ENCODE data around the gene MUC2. TPM values are rescaled to one million over a fixed set of nuclear protein-coding genes. Genes with fewer than 3 reads are reported as not detected.

Gene MUC2
- total RNA-seq (2022; extraction: Qiagen RNA extraction): 0.08 to 0.38 TPM (median 0.22 TPM) in 5 replicates

GRCh38 chr11:1074244-1075221 lies at the start of gene MUC2:
Gene MUC2, plus strand, starts transcription at chr11:1074874.

GRCh38 chr11:1036303-1036923 lies 38.3 kb upstream of the MUC2 start, which contains the start of gene MUC6:
Gene MUC6, minus strand, starts transcription at chr11:1036718. Its CDS starts 63 bp downstream, at chr11:1036655.

Other genes starting within 250 kb of the MUC2 start
- gene CRACR2B, start 247.0 kb upstream of the MUC2 start, total RNA-seq (2022; extraction: Qiagen RNA extraction): 3.0 to 6.3 TPM (median 5.7 TPM) in 5 replicates
- gene CD151, start 241.9 kb upstream of the MUC2 start, total RNA-seq (2022; extraction: Qiagen RNA extraction): 809 to 892 TPM (median 846 TPM) in 5 replicates
- 474 to 756 TPM (median 614 TPM) in 5 replicates for gene POLR2L, start 232.3 kb upstream of the MUC2 start, total RNA-seq (2022; extraction: Qiagen RNA extraction)
- 139 to 194 TPM (median 190 TPM) in 5 replicates for gene TSPAN4, start 232.0 kb upstream of the MUC2 start, total RNA-seq (2022; extraction: Qiagen RNA extraction)
- gene CHID1, start 164.1 kb upstream of the MUC2 start, total RNA-seq (2022; extraction: Qiagen RNA extraction): 69.2 to 82.1 TPM (median 73.1 TPM) in 5 replicates
- 31.5 to 37.2 TPM (median 34.2 TPM) in 5 replicates for gene AP2A2, start 149.0 kb upstream of the MUC2 start, total RNA-seq (2022; extraction: Qiagen RNA extraction)
- not detected in 5 replicates for gene MUC6, start 38.2 kb upstream of the MUC2 start, total RNA-seq (2022; extraction: Qiagen RNA extraction)
- gene MUC5AC, start 83.1 kb downstream of the MUC2 start, total RNA-seq (2022; extraction: Qiagen RNA extraction): 1.2 to 1.8 TPM (median 1.5 TPM) in 5 replicates
- gene MUC5B, start 148.2 kb downstream of the MUC2 start, total RNA-seq (2022; extraction: Qiagen RNA extraction): 2.2 to 3.6 TPM (median 3.0 TPM) in 5 replicates
- gene TOLLIP, start 234.8 kb downstream of the MUC2 start, total RNA-seq (2022; extraction: Qiagen RNA extraction): 37.9 to 51.9 TPM (median 48.9 TPM) in 5 replicates